Inflammatory macrophage (primary cell): ENCODE results near the gene FRMD3.

Experiments used
- DNase-seq, 2 donors: peaks; one replicate each; pipeline ENCODE4 v3.0.0-alpha.2; 2020 to 2022

The FRMD3 gene

GRCh38 chr9:83280268-83280667, 257.9 kb downstream of the FRMD3 start:
- no peak for DNase-seq

- DNase-seq = no peak
Observed at GRCh38 chr9:83274787-83275186, 263.4 kb downstream of the FRMD3 start.

- DNase-seq = no peak
Observed at GRCh38 chr9:83271665-83272071, 266.5 kb downstream of the FRMD3 start.

GRCh38 chr9:83270116-83270515, 268.1 kb downstream of the FRMD3 start:
- no peak for DNase-seq

GRCh38 chr9:83267741-83268140, 270.5 kb downstream of the FRMD3 start:
- DNase-seq = no peak

- DNase-seq = no peak
Observed at GRCh38 chr9:83266666-83267496, 271.3 kb downstream of the FRMD3 start.

- DNase-seq = no peak
Observed at GRCh38 chr9:83266331-83266665, 271.9 kb downstream of the FRMD3 start.

GRCh38 chr9:83264315-83264714, 273.9 kb downstream of the FRMD3 start:
- peak in 1 of 2 donors; percentile 18 for DNase-seq

- DNase-seq = no peak
Observed at GRCh38 chr9:83259558-83259957, 278.6 kb downstream of the FRMD3 start.

- DNase-seq = no peak
Observed at GRCh38 chr9:83257937-83258891, 280.0 kb downstream of the FRMD3 start.

- no peak for DNase-seq
Observed at GRCh38 chr9:83247732-83248131, 290.5 kb downstream of the FRMD3 start.

GRCh38 chr9:83245979-83246659, 292.1 kb downstream of the FRMD3 start:
- no peak for DNase-seq

GRCh38 chr9:83242066-83242465, 296.1 kb downstream of the FRMD3 start:
- no peak for DNase-seq

- DNase-seq = no peak
Observed at GRCh38 chr9:83240671-83241070, 297.5 kb downstream of the FRMD3 start.

GRCh38 chr9:83239747-83240146, 298.5 kb downstream of the FRMD3 start:
- DNase-seq = no peak

GRCh38 chr9:83238871-83239640, 299.1 kb downstream of the FRMD3 start:
- peak; percentile 93 to 97 for DNase-seq

GRCh38 chr9:83236029-83236696, 302.0 kb downstream of the FRMD3 start:
- no peak for DNase-seq

- no peak for DNase-seq
Observed at GRCh38 chr9:83235526-83235925, 302.7 kb downstream of the FRMD3 start.

GRCh38 chr9:83234541-83234940, 303.7 kb downstream of the FRMD3 start:
- no peak for DNase-seq

GRCh38 chr9:83233647-83234046, 304.6 kb downstream of the FRMD3 start:
- DNase-seq = no peak

- peak in 1 of 2 donors; percentile 59 for DNase-seq
Observed at GRCh38 chr9:83231039-83231438, 307.2 kb downstream of the FRMD3 start.

GRCh38 chr9:83220730-83221129, 317.5 kb downstream of the FRMD3 start:
- peak; percentile 21 to 23 for DNase-seq
